IMR-90 (cell line): ENCODE measurements around the gene ACAP2. TPM values are rescaled to one million over a fixed set of nuclear protein-coding genes. Genes with fewer than 3 reads are reported as not detected.

Source experiments
- BHLHE40 ChIP-seq: fragments of 150-350 bp; IDR thresholded peaks from 2 replicates; pipeline ENCODE4 v1.6.1; 2016; ENCODE audit warnings: mild to moderate bottlenecking, low read depth, low read length
- CEBPB ChIP-seq: IDR thresholded peaks from 2 replicates; pipeline ENCODE4 v1.6.1; 2012; ENCODE audit warnings: low read depth, low read length, improper control_type of control experiment
- CHD1 ChIP-seq: IDR thresholded peaks from 2 replicates; pipeline ENCODE4 v1.6.1; 2012; ENCODE audit warnings: low read depth, low read length, improper control_type of control experiment
- CTCF ChIP-seq: conservative IDR thresholded peaks from 2 replicates; pipeline ENCODE4 v1.5.1; 2012; ENCODE audit warnings: mild to moderate bottlenecking, low read depth, low read length, improper control_type of control experiment
- NFE2L2 ChIP-seq: fragments of 150-350 bp; IDR thresholded peaks from 2 replicates; pipeline ENCODE4 v1.6.1; 2016; ENCODE audit warnings: low read depth, mild to moderate bottlenecking, low read length
- polyA plus RNA-seq, 3 experiments: library from polyadenylated mRNA; depleted of rRNA; stranded (reverse); fragments of >200 nt; gene quantifications; 2 replicates each; pipeline ENCODE4 v1.2.3, GENCODE V29; 2012; ENCODE audit warnings: low replicate concordance in 1 of 3
- total RNA-seq: library from RNA; depleted of rRNA; stranded (reverse); fragments of >200 nt; gene quantifications from 2 replicates; pipeline ENCODE4 v1.2.3, GENCODE V29; 2012

Gene ACAP2
- total and polyA plus RNA-seq, 2 of the 4 experiments (the other 2 are of a cell fraction) = 11.9 to 35.1 TPM

DNA sequence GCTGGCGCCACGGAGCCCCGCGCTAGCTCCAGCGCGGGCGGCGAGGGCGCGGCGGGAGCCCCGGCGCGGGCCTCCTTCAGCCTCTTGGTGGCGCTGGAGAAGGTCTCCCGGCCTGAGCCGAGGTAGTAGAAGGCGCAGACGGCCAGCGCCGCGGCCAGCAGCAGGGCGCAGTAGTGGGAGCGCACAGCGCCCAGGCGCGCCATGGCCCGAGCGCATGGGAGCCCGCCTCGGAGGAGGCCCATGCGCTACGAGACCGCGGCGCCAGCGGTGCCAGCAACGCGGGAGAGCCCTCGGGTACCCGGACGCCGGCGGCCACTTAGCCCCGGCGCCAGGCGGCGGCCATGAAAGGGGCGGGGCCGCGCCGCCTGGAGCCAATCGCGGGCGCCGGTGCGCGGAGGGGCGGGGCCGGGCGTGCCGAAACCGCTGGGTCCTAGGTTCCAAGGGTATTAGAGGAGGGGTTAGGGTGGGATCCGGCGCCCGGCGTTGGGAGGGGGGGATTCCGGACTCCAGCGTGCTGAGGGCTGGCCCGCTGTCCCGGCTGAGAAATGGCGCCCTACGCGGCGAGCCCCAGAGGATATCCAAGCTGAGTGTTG lies 171.9 kb downstream of the ACAP2 start, which contains the start of gene XXYLT1 (continued):
- TF ChIP-seq NFE2L2 (no peak), CTCF (peak; percentile 61), CEBPB (no peak), CHD1 (no peak), BHLHE40 (0 out of 2 replicates have a peak, but pooled peaks have one; percentile 3)
